ENCODE results near the gene STARD4.

DNA sequence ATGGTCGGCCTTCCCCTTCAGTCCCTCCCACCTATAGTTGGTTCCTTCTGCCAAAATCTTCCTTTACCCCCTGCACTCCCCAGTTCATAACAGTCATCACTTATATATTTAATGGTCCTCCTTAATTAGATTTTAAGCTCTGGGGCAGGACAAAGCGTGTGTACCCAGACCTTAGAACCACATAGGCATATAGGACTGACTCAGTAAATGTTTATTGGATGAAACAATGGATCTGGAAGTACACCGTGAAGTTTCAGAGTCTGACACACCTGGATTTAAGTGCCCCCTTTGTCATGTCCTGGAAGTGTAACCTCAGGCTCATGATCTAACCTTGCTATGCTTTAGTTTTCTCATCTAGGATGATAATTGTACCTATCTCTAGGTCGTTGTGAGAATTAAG, 32.0 kb downstream of the STARD4 start:
- no peak for TF ChIP-seq CTCF (conservative IDR thresholded peaks at IDR 0.05; ENCODE audit: low read depth, low read length)
- TF ChIP-seq EZH2 (IDR thresholded peaks at IDR 0.05; ENCODE audit: borderline replicate concordance, low read depth, low read length, poor library complexity, severe bottlenecking): no peak

Measured in A673 (cell line).